Neural cell (in vitro differentiated cells): ENCODE measurements around the gene OSCAR. TPM values are rescaled to one million over a fixed set of nuclear protein-coding genes. Genes with fewer than 3 reads are reported as not detected.

ENCODE experiments used
- H2AFZ ChIP-seq: fragments of 200-600, 300-800 bp; sonication (generic), shearing (Covaris generic); 2 replicates; pipeline ENCODE4 v1.6.0; 2014; ENCODE audit warnings: low read depth, mild to moderate bottlenecking, antibody characterized with exemption, low read length, moderate library complexity
- H3F3A ChIP-seq: fragments of 200-600 bp; shearing (Covaris generic); 2 replicates; pipeline ENCODE4 v1.6.1; 2016; ENCODE audit warnings: mild to moderate bottlenecking, moderate library complexity, mixed read lengths, antibody characterized with exemption, low read length; ENCODE audit not compliant: insufficient read depth, poor library complexity, severe bottlenecking
- H3K27ac ChIP-seq: fragments of 200-600, 300-800 bp; sonication (generic), shearing (Covaris generic); 2 replicates; pipeline ENCODE4 v1.5.1; 2014; ENCODE audit warnings: mild to moderate bottlenecking, low read length, moderate library complexity
- H3K27me3 ChIP-seq: fragments of 300-800, 200-600 bp; sonication (generic), shearing (Covaris generic); 2 replicates; pipeline ENCODE4 v1.6.0; 2014; ENCODE audit warnings: mild to moderate bottlenecking, low read depth, low read length, moderate library complexity; ENCODE audit not compliant: insufficient read depth
- H3K36me3 ChIP-seq: fragments of 300-800, 200-600 bp; sonication (generic), shearing (Covaris generic); 2 replicates; pipeline ENCODE4 v1.5.1; 2014; ENCODE audit warnings: mild to moderate bottlenecking, antibody characterized with exemption, low read length, moderate library complexity; ENCODE audit not compliant: insufficient read depth
- H3K4me2 ChIP-seq: fragments of 300-800, 200-600 bp; sonication (generic), shearing (Covaris generic); 2 replicates; pipeline ENCODE4 v1.6.0; 2014; ENCODE audit warnings: mild to moderate bottlenecking, low read length
- H3K4me3 ChIP-seq: fragments of 300-800, 200-600 bp; sonication (generic), shearing (Covaris generic); 2 replicates; pipeline ENCODE4 v1.5.1; 2014; ENCODE audit warnings: mild to moderate bottlenecking, low read length, moderate library complexity
- H3K79me2 ChIP-seq: fragments of 200-600 bp; shearing (Covaris generic); replicated peaks from 2 replicates; pipeline ENCODE4 v1.6.0; 2014; ENCODE audit warnings: mild to moderate bottlenecking, low read length, moderate library complexity; ENCODE audit not compliant: insufficient read depth
- H3K9ac ChIP-seq: fragments of 300-800, 200-600 bp; sonication (generic), shearing (Covaris generic); 2 replicates; pipeline ENCODE4 v1.6.1; 2016; ENCODE audit warnings: mild to moderate bottlenecking, low read length, mixed read lengths
- H3K9me2 ChIP-seq: fragments of 200-600 bp; shearing (Covaris generic); 2 replicates; pipeline ENCODE4 v1.6.1; 2016; ENCODE audit warnings: mild to moderate bottlenecking, low read length, mixed read lengths; ENCODE audit not compliant: insufficient read depth
- H3K9me3 ChIP-seq: fragments of 200-600, 300-800 bp; sonication (generic), shearing (Covaris generic); 2 replicates; pipeline ENCODE4 v1.6.1; 2016; ENCODE audit warnings: mild to moderate bottlenecking, mixed run types, low read length, moderate library complexity, mixed read lengths
- H4K20me1 ChIP-seq: fragments of 200-600 bp; shearing (Covaris generic); 2 replicates; pipeline ENCODE4 v1.6.1; 2016; ENCODE audit warnings: mild to moderate bottlenecking, mixed run types; ENCODE audit not compliant: insufficient read depth
- CTCF ChIP-seq: fragments of 450-650 bp; IDR thresholded peaks from 2 replicates; pipeline ENCODE4 v1.5.1; 2014; ENCODE audit warnings: antibody characterized with exemption, mild to moderate bottlenecking, moderate library complexity; ENCODE audit not compliant: poor library complexity, severe bottlenecking
- EP300 ChIP-seq: fragments of 450-650 bp; conservative IDR thresholded peaks from 2 replicates; pipeline ENCODE4 v1.6.1; 2014; ENCODE audit warnings: antibody characterized with exemption, mild to moderate bottlenecking, moderate library complexity; ENCODE audit not compliant: poor library complexity, severe bottlenecking
- EZH2 ChIP-seq: fragments of 200-600, 300-800 bp; shearing (Covaris generic), sonication (generic); IDR thresholded peaks from 2 replicates; pipeline ENCODE4 v1.6.1; 2014; ENCODE audit warnings: antibody characterized with exemption, low read length, borderline replicate concordance, mild to moderate bottlenecking; ENCODE audit not compliant: insufficient read depth, poor library complexity, severe bottlenecking
- MXI1 ChIP-seq: fragments of 450-650 bp; conservative IDR thresholded peaks from 2 replicates; pipeline ENCODE4 v1.6.1; 2014; ENCODE audit warnings: antibody characterized with exemption, mild to moderate bottlenecking; ENCODE audit not compliant: poor library complexity, severe bottlenecking
- POLR2AphosphoS5 ChIP-seq: IDR thresholded peaks from 2 replicates; pipeline ENCODE4 v1.6.1; 2012
- RAD21 ChIP-seq: fragments of 450-650 bp; conservative IDR thresholded peaks from 2 replicates; pipeline ENCODE4 v1.6.1; 2014; ENCODE audit warnings: antibody characterized with exemption, mild to moderate bottlenecking, moderate library complexity
- REST ChIP-seq: IDR thresholded peaks from 2 replicates; pipeline ENCODE4 v1.6.1; 2012; ENCODE audit warnings: borderline replicate concordance
- SMC3 ChIP-seq: fragments of 450-650 bp; conservative IDR thresholded peaks from 2 replicates; pipeline ENCODE4 v1.6.1; 2014; ENCODE audit warnings: antibody characterized with exemption, mild to moderate bottlenecking, moderate library complexity; ENCODE audit not compliant: poor library complexity
- TAF1 ChIP-seq: IDR thresholded peaks from 2 replicates; pipeline ENCODE4 v1.6.1; 2012; ENCODE audit warnings: low read depth
- polyA plus RNA-seq: library from polyadenylated mRNA; depleted of rRNA; stranded (reverse); fragments of >200 nt; gene quantifications from 2 replicates; pipeline ENCODE4 v1.2.3, GENCODE V29; 2014

OSCAR gene
- polyA plus RNA-seq, 1 donor from 2014 or later: 0.20 TPM

GRCh38 chr19:54142166-54142780 lies 41.7 kb upstream of the OSCAR start:
- no peak overlapping the region for H2AFZ ChIP-seq
- no peak overlapping the region for H3K4me3 ChIP-seq
- H3K9me3 ChIP-seq: no peaks in the 10 kb centered on the region
- H3K9me2 ChIP-seq: no peaks in the 10 kb centered on the region
- no peaks in the 10 kb centered on the region for H3F3A ChIP-seq
- H3K27me3 ChIP-seq: no peaks in the 10 kb centered on the region
- H3K9ac ChIP-seq: no peak overlapping the region
- no peaks in the 10 kb centered on the region for H3K36me3 ChIP-seq
- peaks cover 34% of the 10 kb centered on the region for H3K79me2 ChIP-seq
- no peaks in the 10 kb centered on the region for H4K20me1 ChIP-seq
- H3K27ac ChIP-seq: no peak overlapping the region
- TF ChIP-seq RAD21 (no peak), EP300 (no peak), SMC3 (no peak), POLR2AphosphoS5 (no peak), MXI1 (no peak), CTCF (no peak), REST (no peak), EZH2 (no peak), TAF1 (no peak)
- no peak overlapping the region for H3K4me2 ChIP-seq

GRCh38 chr19:54141356-54141755 lies 40.8 kb upstream of the OSCAR start:
- H3K79me2 ChIP-seq: peaks cover 34% of the 10 kb centered on the region
- no peaks in the 10 kb centered on the region for H3K36me3 ChIP-seq
- H3K9me2 ChIP-seq: no peaks in the 10 kb centered on the region
- no peak overlapping the region for H3K27ac ChIP-seq
- no peak overlapping the region for H3K9ac ChIP-seq
- no peaks in the 10 kb centered on the region for H3K27me3 ChIP-seq
- TF ChIP-seq REST (no peak), MXI1 (no peak), TAF1 (no peak), SMC3 (no peak), CTCF (no peak), EP300 (no peak), EZH2 (no peak), RAD21 (no peak), POLR2AphosphoS5 (no peak)
- H3K9me3 ChIP-seq: no peaks in the 10 kb centered on the region
- no peak overlapping the region for H2AFZ ChIP-seq
- no peaks in the 10 kb centered on the region for H4K20me1 ChIP-seq
- H3K4me3 ChIP-seq: no peak overlapping the region
- no peak overlapping the region for H3K4me2 ChIP-seq
- no peaks in the 10 kb centered on the region for H3F3A ChIP-seq
